Measurements from ENCODE around the gene COL4A2.
"Not testable (repeated sequence)": the region's sequence is repeated elsewhere in the genome, so short reads cannot be mapped to it uniquely, and the experiment has no call there.

Gene COL4A2

GRCh38 chr13:110450941-110451730 is 144.1 kb downstream of the COL4A2 start:
- no peak overlapping the region for H3K9ac ChIP-seq
- H3K4me1 ChIP-seq = peaks cover 8 to 58% (median 15%) of the 10 kb centered on the region in 10 experiments

GRCh38 chr13:110453091-110453490 is 146.0 kb downstream of the COL4A2 start:
- H3K4me2 ChIP-seq; H4K20me1 ChIP-seq; H3K36me3 ChIP-seq; H3K4me3 ChIP-seq; H3K27me3 ChIP-seq; H3K9ac ChIP-seq; H3K9me3 ChIP-seq (replicated peaks in 1 of 11); H3K27ac ChIP-seq: not testable (repeated sequence)
- peaks cover 14 to 62% (median 21%) of the 10 kb centered on the region in 10 experiments; a peak in 19 of 20 replicates for H3K4me1 ChIP-seq

More at GRCh38 chr13:110450941-110451730, 144.1 kb downstream of the COL4A2 start:
- Histone ChIP-seq H3K4me3 (no peak overlapping the region), H3K27ac (no peak overlapping the region), H3K9me3 (replicated peaks in 1 of 11) (no peaks in the 10 kb centered on the region), H3K36me3 (no peaks in the 10 kb centered on the region), H3K27me3 (no peaks in the 10 kb centered on the region), H3K4me2 (peak overlapping the region in 2 of 11 experiments; percentile 28 to 34; a peak in 3 of 22 replicates), H4K20me1 (peaks cover 0 to 3% (median 0%) of the 10 kb centered on the region in 11 experiments; a peak in 2 of 22 replicates)
- no peak for TF ChIP-seq Cebpa-rat (IDR thresholded peaks at IDR 0.05)

- peak overlapping the region in 1 of 11 experiments; percentile 27; a peak in 1 of 22 replicates for H3K4me2 ChIP-seq
- H3K27me3 ChIP-seq = no peaks in the 10 kb centered on the region
- peaks cover 21 to 61% (median 28%) of the 10 kb centered on the region in 10 experiments; a peak in 19 of 20 replicates for H3K4me1 ChIP-seq
- no peaks in the 10 kb centered on the region for H3K36me3 ChIP-seq
- H3K27ac ChIP-seq = no peak overlapping the region
- H4K20me1 ChIP-seq = no peaks in the 10 kb centered on the region
- TF ChIP-seq Cebpa-rat (IDR thresholded peaks at IDR 0.05) = no peak
- no peak overlapping the region for H3K4me3 ChIP-seq
- peak overlapping the region in 2 of 11 experiments; percentile 4 to 47; a peak in 2 of 22 replicates for H3K9ac ChIP-seq
- no peaks in the 10 kb centered on the region for H3K9me3 ChIP-seq (replicated peaks in 1 of 11)
Measured at GRCh38 chr13:110453797-110454196, 146.7 kb downstream of the COL4A2 start.

GRCh38 chr13:110454227-110454859 is 147.3 kb downstream of the COL4A2 start:
- Histone ChIP-seq H3K27me3 (no peaks in the 10 kb centered on the region), H3K36me3 (no peaks in the 10 kb centered on the region), H3K4me3 (no peak overlapping the region), H3K9me3 (replicated peaks in 1 of 11) (no peaks in the 10 kb centered on the region), H3K9ac (peak overlapping the region in 2 of 11 experiments; percentile 4 to 47; a peak in 3 of 22 replicates), H3K4me1 (peaks cover 26 to 56% (median 31%) of the 10 kb centered on the region in 10 experiments; a peak in 19 of 20 replicates), H4K20me1 (no peaks in the 10 kb centered on the region), H3K4me2 (peak overlapping the region in 1 of 11 experiments; percentile 27; a peak in 1 of 22 replicates), H3K27ac (no peak overlapping the region)
- TF ChIP-seq Cebpa-rat (IDR thresholded peaks at IDR 0.05) = no peak

- TF ChIP-seq Cebpa-rat (IDR thresholded peaks at IDR 0.05) = no peak
- no peak overlapping the region for H3K9ac ChIP-seq
- H3K27ac ChIP-seq = no peak overlapping the region
- H3K4me2 ChIP-seq = peak overlapping the region in 1 of 11 experiments; percentile 20; a peak in 1 of 22 replicates
- H4K20me1 ChIP-seq = no peaks in the 10 kb centered on the region
- peaks cover 23 to 51% (median 32%) of the 10 kb centered on the region in 10 experiments; a peak in 18 of 20 replicates for H3K4me1 ChIP-seq
- no peak overlapping the region for H3K4me3 ChIP-seq
- H3K9me3 ChIP-seq (replicated peaks in 1 of 11) = no peaks in the 10 kb centered on the region
- no peaks in the 10 kb centered on the region for H3K36me3 ChIP-seq
- H3K27me3 ChIP-seq = no peaks in the 10 kb centered on the region
Measured at GRCh38 chr13:110454956-110455355, 147.9 kb downstream of the COL4A2 start.

GRCh38 chr13:110455444-110455843 is 148.4 kb downstream of the COL4A2 start:
- TF ChIP-seq Cebpa-rat (IDR thresholded peaks at IDR 0.05) = no peak
- Histone ChIP-seq H3K4me2 (peak overlapping the region in 10 of 11 experiments; percentile 42 to 83 (median 54); a peak in 14 of 22 replicates), H3K9me3 (replicated peaks in 1 of 11) (no peaks in the 10 kb centered on the region), H3K4me3 (no peak overlapping the region), H3K36me3 (no peaks in the 10 kb centered on the region), H3K9ac (no peak overlapping the region), H4K20me1 (no peaks in the 10 kb centered on the region), H3K27me3 (no peaks in the 10 kb centered on the region), H3K4me1 (peaks cover 23 to 51% (median 32%) of the 10 kb centered on the region in 10 experiments; a peak in 18 of 20 replicates), H3K27ac (no peak overlapping the region)

- no peaks in the 10 kb centered on the region for H3K27me3 ChIP-seq
- no peaks in the 10 kb centered on the region for H4K20me1 ChIP-seq
- no peak for TF ChIP-seq Cebpa-rat (IDR thresholded peaks at IDR 0.05)
- no peak overlapping the region for H3K4me3 ChIP-seq
- H3K9me3 ChIP-seq (replicated peaks in 1 of 11) = no peaks in the 10 kb centered on the region
- H3K4me2 ChIP-seq = peak overlapping the region; percentile 31 to 83 (median 50); a peak in 21 of 22 replicates
- 0 out of 22 replicates have a peak overlapping the region, but pooled peaks of 1 of the 11 experiments have one; percentile 28 for H3K9ac ChIP-seq
- H3K27ac ChIP-seq = peak overlapping the region in 3 of 11 experiments; percentile 4 to 39 (median 25); a peak in 2 of 22 replicates
- peaks cover 23 to 50% (median 32%) of the 10 kb centered on the region in 10 experiments; a peak in 18 of 20 replicates for H3K4me1 ChIP-seq
- H3K36me3 ChIP-seq = no peaks in the 10 kb centered on the region
Measured at GRCh38 chr13:110455941-110456340, 148.9 kb downstream of the COL4A2 start.

GRCh38 chr13:110456550-110456949 is 149.5 kb downstream of the COL4A2 start:
- no peak overlapping the region for H3K4me3 ChIP-seq
- no peaks in the 10 kb centered on the region for H3K9me3 ChIP-seq (replicated peaks in 1 of 11)
- peak overlapping the region in 10 of 11 experiments; percentile 20 to 83 (median 48); a peak in 14 of 22 replicates for H3K4me2 ChIP-seq
- peaks cover 23 to 48% (median 31%) of the 10 kb centered on the region in 10 experiments; a peak in 18 of 20 replicates for H3K4me1 ChIP-seq
- peak overlapping the region in 3 of 11 experiments; percentile 4 to 39 (median 25); a peak in 3 of 22 replicates for H3K27ac ChIP-seq
- H4K20me1 ChIP-seq = no peaks in the 10 kb centered on the region
- H3K27me3 ChIP-seq = no peaks in the 10 kb centered on the region
- no peak for TF ChIP-seq Cebpa-rat (IDR thresholded peaks at IDR 0.05)
- no peaks in the 10 kb centered on the region for H3K36me3 ChIP-seq
- no peak overlapping the region for H3K9ac ChIP-seq

- Histone ChIP-seq H4K20me1 (peaks cover 0 to 4% (median 0%) of the 10 kb centered on the region in 11 experiments; a peak in 1 of 22 replicates), H3K4me2 (peak overlapping the region in 9 of 11 experiments; percentile 0 to 59 (median 44); a peak in 9 of 22 replicates), H3K36me3 (no peaks in the 10 kb centered on the region), H3K9ac (no peak overlapping the region), H3K27ac (0 out of 22 replicates have a peak overlapping the region, but pooled peaks of 1 of the 11 experiments have one; percentile 34), H3K4me1 (peaks cover 23 to 55% (median 39%) of the 10 kb centered on the region in 10 experiments; a peak in 19 of 20 replicates), H3K9me3 (replicated peaks in 1 of 11) (no peaks in the 10 kb centered on the region), H3K4me3 (no peak overlapping the region), H3K27me3 (no peaks in the 10 kb centered on the region)
- TF ChIP-seq Cebpa-rat (IDR thresholded peaks at IDR 0.05) = no peak
Measured at GRCh38 chr13:110457361-110457760, 150.3 kb downstream of the COL4A2 start.
